ENCODE results near the gene FNDC8.

DNA sequence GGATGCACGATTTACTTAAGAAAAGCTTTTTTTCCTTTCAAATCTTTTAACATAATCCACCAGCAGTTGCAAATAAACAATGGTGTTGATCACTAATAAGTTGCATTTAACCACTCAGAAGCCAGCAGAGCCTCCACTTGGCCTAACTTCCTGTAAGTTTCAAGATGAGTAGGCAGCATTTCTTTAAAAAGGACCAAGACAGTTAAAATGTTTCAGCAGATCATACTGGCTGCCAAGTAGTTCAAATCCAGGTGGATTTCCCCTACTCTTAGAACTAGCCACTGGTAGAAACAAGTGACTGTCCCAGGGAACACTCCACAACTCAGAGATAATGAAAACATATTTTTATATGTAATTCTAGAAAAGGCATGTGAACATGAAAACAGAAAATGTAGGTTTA lies 40.9 kb upstream of the FNDC8 start:
- TF ChIP-seq TAF1 (IDR thresholded peaks at IDR 0.05; ENCODE audit: borderline replicate concordance, insufficient read depth, low read length): no peak
- TF ChIP-seq, protein P1, sequence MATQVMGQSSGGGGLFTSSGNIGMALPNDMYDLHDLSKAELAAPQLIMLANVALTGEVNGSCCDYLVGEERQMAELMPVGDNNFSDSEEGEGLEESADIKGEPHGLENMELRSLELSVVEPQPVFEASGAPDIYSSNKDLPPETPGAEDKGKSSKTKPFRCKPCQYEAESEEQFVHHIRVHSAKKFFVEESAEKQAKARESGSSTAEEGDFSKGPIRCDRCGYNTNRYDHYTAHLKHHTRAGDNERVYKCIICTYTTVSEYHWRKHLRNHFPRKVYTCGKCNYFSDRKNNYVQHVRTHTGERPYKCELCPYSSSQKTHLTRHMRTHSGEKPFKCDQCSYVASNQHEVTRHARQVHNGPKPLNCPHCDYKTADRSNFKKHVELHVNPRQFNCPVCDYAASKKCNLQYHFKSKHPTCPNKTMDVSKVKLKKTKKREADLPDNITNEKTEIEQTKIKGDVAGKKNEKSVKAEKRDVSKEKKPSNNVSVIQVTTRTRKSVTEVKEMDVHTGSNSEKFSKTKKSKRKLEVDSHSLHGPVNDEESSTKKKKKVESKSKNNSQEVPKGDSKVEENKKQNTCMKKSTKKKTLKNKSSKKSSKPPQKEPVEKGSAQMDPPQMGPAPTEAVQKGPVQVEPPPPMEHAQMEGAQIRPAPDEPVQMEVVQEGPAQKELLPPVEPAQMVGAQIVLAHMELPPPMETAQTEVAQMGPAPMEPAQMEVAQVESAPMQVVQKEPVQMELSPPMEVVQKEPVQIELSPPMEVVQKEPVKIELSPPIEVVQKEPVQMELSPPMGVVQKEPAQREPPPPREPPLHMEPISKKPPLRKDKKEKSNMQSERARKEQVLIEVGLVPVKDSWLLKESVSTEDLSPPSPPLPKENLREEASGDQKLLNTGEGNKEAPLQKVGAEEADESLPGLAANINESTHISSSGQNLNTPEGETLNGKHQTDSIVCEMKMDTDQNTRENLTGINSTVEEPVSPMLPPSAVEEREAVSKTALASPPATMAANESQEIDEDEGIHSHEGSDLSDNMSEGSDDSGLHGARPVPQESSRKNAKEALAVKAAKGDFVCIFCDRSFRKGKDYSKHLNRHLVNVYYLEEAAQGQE (IDR thresholded peaks at IDR 0.05; ENCODE audit: insufficient read depth in 1 of 2, low read depth in 2 of 2, low read length in 2 of 2): no peak
- TF ChIP-seq FOXP2 (optimal IDR thresholded peaks at IDR 0.05; ENCODE audit: borderline replicate concordance, extremely low read depth, extremely low read length, insufficient read depth): no peak
- no peak for TF ChIP-seq POLR2AphosphoS5 (IDR thresholded peaks at IDR 0.05; ENCODE audit: low read depth, low read length)
- TF ChIP-seq SIN3A (IDR thresholded peaks at IDR 0.05; ENCODE audit: borderline replicate concordance, insufficient read depth, low read length): no peak
